ENCODE results near the gene IGSF9. TPM values are rescaled to one million over a fixed set of nuclear protein-coding genes. Genes with fewer than 3 reads are reported as not detected.

Gene IGSF9
- total RNA-seq, 1 experiment from 2014 or later = 21.2 TPM

GRCh38 chr1:159964144-159964543, 18.7 kb upstream of the IGSF9 start:
- TF ChIP-seq CTCF (IDR thresholded peaks at IDR 0.05; ENCODE audit: insufficient read depth in 1 of 2, low read depth in 1 of 2, low read length in 1 of 2, severe bottlenecking in 1 of 2, unreplicated experiment in 1 of 2) = no peak

GRCh38 chr1:159962176-159962575, 16.8 kb upstream of the IGSF9 start:
- H3K4me1 ChIP-seq = peaks cover 41% of the 10 kb centered on the region
- Mint-ChIP-seq H3K27me3 (ENCODE audit: insufficient read depth, unreplicated experiment) (no peaks in the 10 kb centered on the region), H3K4me1 (ENCODE audit: low read depth, unreplicated experiment) (peaks cover 27% of the 10 kb centered on the region), H3K36me3 (ENCODE audit: insufficient read depth, unreplicated experiment) (peaks cover 6% of the 10 kb centered on the region), H3K4me3 (ENCODE audit: unreplicated experiment) (no peak overlapping the region), H3K27ac (ENCODE audit: unreplicated experiment) (peak overlapping the region; percentile 50), H3K9me3 (ENCODE audit: unreplicated experiment) (peaks cover 24% of the 10 kb centered on the region)
- no peak overlapping the region for H3K4me3 ChIP-seq (ENCODE audit: low read depth, low read length)
- no peaks in the 10 kb centered on the region for H3K27me3 ChIP-seq (replicated peaks; ENCODE audit: control insufficient read depth, insufficient read depth, low read length)
- no TSS peak for BruUV-seq (replicated peaks)
- ChIA-PET POLR2A (no interaction called here), CTCF (no interaction called here)
- no peaks in the 10 kb centered on the region for H3K36me3 ChIP-seq (ENCODE audit: control insufficient read depth, insufficient read depth, low read length)
- intact Hi-C loops (cut with micrococcal nuclease; ENCODE audit: unreplicated experiment) = no loop called here
- no peaks in the 10 kb centered on the region; the same call in 1 of the 2 replicates for H3K9me3 ChIP-seq
- DNase-seq = no peak
- TF ChIP-seq CTCF (IDR thresholded peaks at IDR 0.05; ENCODE audit: insufficient read depth in 1 of 2, low read depth in 1 of 2, low read length in 1 of 2, severe bottlenecking in 1 of 2, unreplicated experiment in 1 of 2) = no peak

More at GRCh38 chr1:159964144-159964543, 18.7 kb upstream of the IGSF9 start:
- no TSS peak for BruUV-seq (replicated peaks)
- peaks cover 33% of the 10 kb centered on the region for H3K4me1 ChIP-seq
- peaks cover 6% of the 10 kb centered on the region for H3K36me3 Mint-ChIP-seq (ENCODE audit: insufficient read depth, unreplicated experiment)
- peaks cover 15% of the 10 kb centered on the region for H3K4me1 Mint-ChIP-seq (ENCODE audit: low read depth, unreplicated experiment)
- no peak for DNase-seq
- H3K9me3 Mint-ChIP-seq (ENCODE audit: unreplicated experiment) = peaks cover 28% of the 10 kb centered on the region
- no peak overlapping the region for H3K27ac Mint-ChIP-seq (ENCODE audit: unreplicated experiment)
- POLR2A ChIA-PET = no interaction called here
- no peak overlapping the region for H3K4me3 Mint-ChIP-seq (ENCODE audit: unreplicated experiment)
- intact Hi-C loops (cut with micrococcal nuclease; ENCODE audit: unreplicated experiment) = no loop called here
- no peaks in the 10 kb centered on the region for H3K27me3 Mint-ChIP-seq (ENCODE audit: insufficient read depth, unreplicated experiment)
- no peaks in the 10 kb centered on the region for H3K36me3 ChIP-seq (ENCODE audit: control insufficient read depth, insufficient read depth, low read length)
- H3K4me3 ChIP-seq (ENCODE audit: low read depth, low read length) = no peak overlapping the region
- CTCF ChIA-PET = no interaction called here
- no peaks in the 10 kb centered on the region; the same call in none of the 2 replicates for H3K9me3 ChIP-seq
- H3K27me3 ChIP-seq (replicated peaks; ENCODE audit: control insufficient read depth, insufficient read depth, low read length) = no peaks in the 10 kb centered on the region

GRCh38 chr1:159961636-159962035, 16.2 kb upstream of the IGSF9 start:
- H3K4me3 ChIP-seq (ENCODE audit: low read depth, low read length) = no peak overlapping the region
- Mint-ChIP-seq H3K4me1 (ENCODE audit: low read depth, unreplicated experiment) (peaks cover 29% of the 10 kb centered on the region), H3K4me3 (ENCODE audit: unreplicated experiment) (no peak overlapping the region), H3K9me3 (ENCODE audit: unreplicated experiment) (peaks cover 20% of the 10 kb centered on the region), H3K36me3 (ENCODE audit: insufficient read depth, unreplicated experiment) (peaks cover 6% of the 10 kb centered on the region), H3K27ac (ENCODE audit: unreplicated experiment) (peak overlapping the region; percentile 50), H3K27me3 (ENCODE audit: insufficient read depth, unreplicated experiment) (no peaks in the 10 kb centered on the region)
- DNase-seq = no peak
- no TSS peak for BruUV-seq (replicated peaks)
- intact Hi-C loops (cut with micrococcal nuclease; ENCODE audit: unreplicated experiment) = no loop called here
- H3K27me3 ChIP-seq (replicated peaks; ENCODE audit: control insufficient read depth, insufficient read depth, low read length) = no peaks in the 10 kb centered on the region
- no peaks in the 10 kb centered on the region for H3K36me3 ChIP-seq (ENCODE audit: control insufficient read depth, insufficient read depth, low read length)
- H3K4me1 ChIP-seq = peaks cover 41% of the 10 kb centered on the region
- ChIA-PET CTCF (no interaction called here), POLR2A (no interaction called here)
- no peaks in the 10 kb centered on the region; the same call in 1 of the 2 replicates for H3K9me3 ChIP-seq
- TF ChIP-seq CTCF (IDR thresholded peaks at IDR 0.05; ENCODE audit: insufficient read depth in 1 of 2, low read depth in 1 of 2, low read length in 1 of 2, severe bottlenecking in 1 of 2, unreplicated experiment in 1 of 2) = no peak

Measured in Caco-2 (cell line).